Activated T-cell treated with anti-CD3 and anti-CD28 coated beads for 48 hours (primary cell): ENCODE data around the gene RETSAT.
"Not testable (repeated sequence)": the region's sequence is repeated elsewhere in the genome, so short reads cannot be mapped to it uniquely, and the experiment has no call there.

Source experiments
- DNase-seq: peaks from one replicate; pipeline ENCODE4 v3.0.0-alpha.2; 2020; ENCODE audit warnings: low read depth

The RETSAT gene

DNA sequence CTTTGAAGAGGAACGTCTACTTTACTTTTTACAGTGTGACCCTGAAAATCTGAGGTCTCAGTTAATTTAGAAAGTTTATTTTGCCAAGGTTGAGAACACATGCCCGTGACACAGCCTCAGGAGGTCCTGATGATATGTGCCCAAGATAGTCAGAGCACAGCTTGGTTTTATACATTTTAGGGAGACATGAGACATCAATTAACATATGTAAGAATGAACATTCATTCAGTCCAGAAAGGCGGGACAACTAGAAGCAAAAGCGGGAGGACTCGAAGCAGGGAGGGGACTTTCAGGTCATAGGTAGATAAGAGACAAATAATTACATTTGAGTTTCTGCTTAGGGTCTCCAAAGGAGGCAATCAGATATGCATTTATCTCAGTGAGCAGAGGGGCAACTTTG, 23.9 kb upstream of the RETSAT start:
- DNase-seq: no peak

- DNase-seq: no peak
These were observed 22.8 kb upstream of the RETSAT start for GRCh38 chr2:85377083-85377482.

GRCh38 chr2:85376291-85377065, 22.1 kb upstream of the RETSAT start:
- DNase-seq: no peak

GRCh38 chr2:85371045-85371444, 16.7 kb upstream of the RETSAT start:
- no peak for DNase-seq

- DNase-seq: no peak
These were observed 15.2 kb upstream of the RETSAT start for GRCh38 chr2:85369500-85369899.

DNA sequence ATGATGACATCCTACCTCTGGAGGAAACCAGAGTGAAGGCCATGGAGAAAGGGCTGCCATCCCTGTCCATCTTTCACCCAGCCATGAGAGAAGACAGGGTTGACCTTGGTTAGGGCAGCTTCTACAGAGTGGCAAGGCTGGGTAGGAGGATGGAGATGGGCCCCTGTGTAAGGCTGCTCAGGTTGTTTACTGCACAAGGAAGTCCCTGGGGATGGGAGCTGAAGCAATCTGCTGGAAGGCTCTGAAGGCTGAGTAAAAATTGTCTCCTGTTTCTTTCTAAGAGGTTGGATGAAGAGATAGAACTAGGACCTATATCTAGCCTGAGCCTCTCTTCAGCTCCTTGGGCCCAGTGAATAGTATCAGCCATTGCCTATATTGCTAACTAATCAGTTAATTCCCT, 14.6 kb upstream of the RETSAT start:
- DNase-seq: no peak

GRCh38 chr2:85367180-85367579, 12.9 kb upstream of the RETSAT start:
- no peak for DNase-seq

GRCh38 chr2:85362653-85363387, 8.5 kb upstream of the RETSAT start:
- not testable (repeated sequence) for DNase-seq

GRCh38 chr2:85357736-85358135, 3.4 kb upstream of the RETSAT start:
- DNase-seq: no peak

DNA sequence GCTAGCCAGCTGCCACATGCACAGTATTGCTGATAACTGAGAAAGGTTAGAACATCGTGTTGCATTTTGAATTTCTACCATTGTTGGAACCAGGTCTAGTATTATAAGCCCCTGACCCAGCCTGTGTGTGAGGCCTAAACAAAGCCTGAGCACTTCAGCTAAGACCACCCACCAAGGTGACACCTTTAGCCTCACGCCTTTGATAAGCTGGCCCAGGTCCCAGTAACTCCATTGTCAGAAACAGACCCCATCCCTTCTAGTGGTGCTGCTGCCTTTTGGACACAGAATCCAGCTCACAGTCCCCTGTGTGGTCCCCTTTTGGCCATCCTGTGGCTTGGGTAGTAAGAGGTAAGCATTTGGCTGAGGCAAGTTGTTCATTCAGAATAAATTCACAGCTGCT, 1.9 kb upstream of the RETSAT start:
- no peak for DNase-seq

GRCh38 chr2:85355521-85355920, 1.2 kb upstream of the RETSAT start:
- no peak for DNase-seq

DNA sequence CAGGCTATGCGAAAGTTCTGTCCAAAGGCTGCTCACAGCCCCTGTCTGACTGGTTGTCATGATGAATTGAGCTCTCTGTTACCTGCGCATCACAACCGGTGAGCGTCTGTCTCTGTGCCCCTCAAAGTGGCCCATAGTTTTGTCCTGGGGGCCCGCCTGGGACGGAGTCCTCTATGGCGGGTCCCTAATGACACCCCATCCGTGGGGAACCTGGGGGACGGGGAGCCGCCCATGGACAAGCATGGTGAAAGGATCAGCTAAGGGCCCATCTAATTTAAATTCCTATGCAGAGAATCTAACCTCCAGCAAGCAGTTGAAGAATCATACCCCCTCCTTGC, 714 bp upstream of the RETSAT start:
- DNase-seq: no peak

DNA sequence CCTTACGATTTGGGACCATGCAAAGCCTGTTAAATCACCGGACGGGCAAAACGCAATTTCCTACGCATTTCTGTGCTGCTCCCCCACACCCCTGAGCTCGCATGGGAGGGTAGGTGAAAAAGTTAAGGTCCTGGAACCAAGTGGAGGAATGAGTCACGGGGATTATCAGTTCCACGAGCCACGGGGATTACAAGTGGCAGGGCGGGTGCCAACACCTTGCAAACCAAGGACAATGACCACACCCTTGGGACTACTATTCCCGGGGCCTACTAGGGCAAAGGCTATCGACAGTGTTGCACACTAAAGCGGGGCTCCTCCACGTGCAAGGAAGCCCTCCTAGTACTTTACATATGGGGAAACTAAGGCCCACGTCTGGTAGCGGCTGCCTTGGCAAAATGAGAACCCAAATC, 447 bp downstream of the RETSAT start:
- DNase-seq: peak; percentile 5

- no peak for DNase-seq
These were observed 6.7 kb downstream of the RETSAT start for GRCh38 chr2:85347599-85347998.

GRCh38 chr2:85344356-85344954, 9.9 kb downstream of the RETSAT start:
- DNase-seq: no peak

DNA sequence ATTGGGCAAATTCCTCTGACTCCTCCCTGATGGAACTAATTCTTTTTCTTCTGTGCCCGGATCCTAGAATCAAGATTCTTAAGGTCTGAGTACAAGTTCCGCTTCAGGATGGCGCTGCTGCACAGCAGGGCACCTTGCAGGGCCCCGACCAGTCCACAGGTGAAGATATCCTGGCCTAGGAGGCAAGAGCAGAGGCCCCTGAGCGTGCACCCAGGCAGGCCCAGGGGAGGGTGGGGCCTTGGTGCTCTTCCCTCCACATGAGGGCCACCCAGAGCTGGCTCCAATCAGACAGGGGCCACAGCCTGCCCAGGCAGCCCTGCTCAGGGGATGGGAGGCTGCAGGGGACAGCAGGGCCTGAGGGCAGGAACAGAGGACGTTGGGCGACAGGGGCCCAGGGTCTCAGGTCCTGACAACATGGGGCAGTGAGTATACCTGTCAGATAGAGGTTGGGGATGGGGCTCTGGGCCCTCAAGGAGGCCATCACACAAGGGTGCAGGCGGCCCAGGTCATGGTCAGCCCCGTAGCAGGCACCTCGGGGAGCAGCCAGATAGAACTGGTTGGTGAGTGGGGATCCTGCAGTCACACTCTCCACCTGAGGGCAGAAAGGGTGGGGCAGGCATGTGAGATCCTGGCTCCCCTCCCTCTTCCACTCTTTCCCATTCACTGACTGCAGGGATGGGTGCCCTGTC, 11.0 kb downstream of the RETSAT start:
- not testable (repeated sequence) for DNase-seq

DNA sequence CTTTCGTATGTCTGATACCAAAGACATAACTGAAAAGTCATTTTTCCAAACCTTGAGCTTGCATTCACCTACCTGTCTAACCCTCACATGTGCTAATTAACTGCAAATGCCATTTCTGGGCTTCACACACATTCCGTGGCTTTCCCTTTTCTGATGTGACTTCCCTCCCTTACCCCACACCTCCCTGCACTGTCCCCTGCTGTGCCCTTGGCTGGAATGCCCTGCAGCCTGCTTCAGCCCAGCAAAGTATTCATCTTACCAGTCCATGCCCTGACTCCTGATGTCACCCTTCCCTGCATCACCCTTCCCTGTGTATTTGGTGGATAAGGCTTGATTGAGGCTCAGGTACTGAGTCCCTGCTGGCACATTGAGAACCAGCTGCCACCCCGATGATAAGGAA, 12.2 kb downstream of the RETSAT start:
- no peak for DNase-seq

GRCh38 chr2:85341269-85342029, 12.9 kb downstream of the RETSAT start:
- no peak for DNase-seq

DNA sequence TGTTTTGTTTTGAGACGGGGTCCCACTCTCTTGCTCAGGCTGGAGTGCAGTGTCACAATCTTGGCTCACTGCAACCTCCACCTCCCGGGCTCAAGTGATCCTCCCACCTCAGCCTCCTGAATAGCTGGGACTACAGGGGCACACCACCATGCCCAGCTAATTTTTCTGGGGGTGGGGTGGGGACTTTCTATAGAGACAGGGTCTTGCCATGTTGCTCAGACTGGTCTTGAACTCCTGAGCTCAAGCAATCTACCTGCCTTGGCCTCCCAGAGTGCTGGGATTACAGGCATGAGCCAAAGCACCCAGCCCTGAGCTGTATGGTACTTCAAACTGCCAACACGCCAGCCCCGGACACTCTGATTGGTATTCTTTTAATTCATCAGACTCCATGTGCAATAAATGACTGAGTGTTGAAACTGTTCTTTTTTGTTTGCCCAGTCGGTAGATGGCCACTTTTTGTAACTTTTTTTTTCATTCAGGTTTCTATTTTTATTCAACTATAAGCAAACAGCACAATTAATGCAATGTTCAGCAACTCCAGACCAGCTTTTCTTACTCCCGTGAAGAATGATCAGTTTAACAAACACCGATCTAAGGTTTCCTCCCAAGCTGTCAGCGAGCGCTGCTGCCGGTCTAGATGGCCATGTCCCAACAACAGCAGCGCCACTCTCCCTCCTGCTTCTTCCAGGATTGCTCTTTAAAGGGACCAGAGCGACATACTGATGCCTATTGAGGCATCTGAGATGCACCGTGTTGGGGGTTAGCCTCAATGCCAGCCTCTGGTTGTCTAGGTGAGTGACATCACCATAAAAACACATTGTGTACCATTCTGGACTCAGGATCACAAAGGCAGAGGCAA, 14.1 kb downstream of the RETSAT start:
- DNase-seq: no peak

DNA sequence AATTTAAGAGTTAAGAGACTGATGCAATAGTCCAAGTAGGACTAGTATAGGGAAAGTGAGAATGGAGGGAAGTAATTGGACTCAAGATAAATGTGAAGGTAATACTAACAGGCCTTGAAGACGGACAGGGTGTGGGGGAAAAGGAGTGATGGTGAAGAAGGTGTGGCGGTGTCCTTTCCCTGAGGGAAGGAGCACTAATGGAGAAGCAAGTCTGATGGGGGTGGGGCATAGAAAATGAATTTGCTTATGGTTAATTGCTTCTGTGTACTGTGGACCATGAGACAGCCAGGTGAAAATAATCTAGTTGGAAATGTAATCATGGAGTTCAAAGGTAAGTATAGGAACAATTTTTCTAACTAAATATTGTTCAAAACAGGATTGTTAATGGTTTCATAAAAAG, 19.4 kb downstream of the RETSAT start:
- no peak for DNase-seq

GRCh38 chr2:85333877-85334276, 20.5 kb downstream of the RETSAT start:
- DNase-seq: not testable (repeated sequence)
